ENCODE data around the gene PAPSS1.

DNA sequence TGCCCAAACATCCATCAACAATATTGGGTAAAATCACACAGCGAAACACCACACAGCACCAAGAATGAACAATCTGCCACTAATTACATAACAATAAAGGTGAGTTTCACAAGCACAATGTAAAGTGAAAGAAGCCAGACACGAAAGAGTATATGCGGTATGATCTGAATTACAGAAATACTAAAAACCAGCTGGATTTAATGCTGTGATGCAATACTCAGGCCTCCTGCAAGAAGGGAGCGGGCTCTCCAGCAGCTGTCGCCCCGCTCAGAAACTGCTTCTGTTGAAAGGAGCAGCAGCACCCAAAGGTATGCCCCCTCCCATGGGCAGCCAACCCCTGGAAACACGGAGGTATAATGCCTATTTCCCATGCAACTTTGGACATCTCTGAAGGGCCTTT is 77.0 kb downstream of the PAPSS1 start:
- TF ChIP-seq CTCF (IDR thresholded peaks at IDR 0.05; ENCODE audit: poor library complexity, severe bottlenecking) (no peak), POLR2AphosphoS5 (IDR thresholded peaks at IDR 0.05) (no peak), EP300 (conservative IDR thresholded peaks at IDR 0.05; ENCODE audit: poor library complexity, severe bottlenecking) (no peak), RAD21 (conservative IDR thresholded peaks at IDR 0.05) (no peak), TAF1 (IDR thresholded peaks at IDR 0.05; ENCODE audit: low read depth) (no peak), MXI1 (conservative IDR thresholded peaks at IDR 0.05; ENCODE audit: poor library complexity, severe bottlenecking) (no peak), SMC3 (conservative IDR thresholded peaks at IDR 0.05; ENCODE audit: poor library complexity) (no peak)
- TF ChIP-seq, protein P1, sequence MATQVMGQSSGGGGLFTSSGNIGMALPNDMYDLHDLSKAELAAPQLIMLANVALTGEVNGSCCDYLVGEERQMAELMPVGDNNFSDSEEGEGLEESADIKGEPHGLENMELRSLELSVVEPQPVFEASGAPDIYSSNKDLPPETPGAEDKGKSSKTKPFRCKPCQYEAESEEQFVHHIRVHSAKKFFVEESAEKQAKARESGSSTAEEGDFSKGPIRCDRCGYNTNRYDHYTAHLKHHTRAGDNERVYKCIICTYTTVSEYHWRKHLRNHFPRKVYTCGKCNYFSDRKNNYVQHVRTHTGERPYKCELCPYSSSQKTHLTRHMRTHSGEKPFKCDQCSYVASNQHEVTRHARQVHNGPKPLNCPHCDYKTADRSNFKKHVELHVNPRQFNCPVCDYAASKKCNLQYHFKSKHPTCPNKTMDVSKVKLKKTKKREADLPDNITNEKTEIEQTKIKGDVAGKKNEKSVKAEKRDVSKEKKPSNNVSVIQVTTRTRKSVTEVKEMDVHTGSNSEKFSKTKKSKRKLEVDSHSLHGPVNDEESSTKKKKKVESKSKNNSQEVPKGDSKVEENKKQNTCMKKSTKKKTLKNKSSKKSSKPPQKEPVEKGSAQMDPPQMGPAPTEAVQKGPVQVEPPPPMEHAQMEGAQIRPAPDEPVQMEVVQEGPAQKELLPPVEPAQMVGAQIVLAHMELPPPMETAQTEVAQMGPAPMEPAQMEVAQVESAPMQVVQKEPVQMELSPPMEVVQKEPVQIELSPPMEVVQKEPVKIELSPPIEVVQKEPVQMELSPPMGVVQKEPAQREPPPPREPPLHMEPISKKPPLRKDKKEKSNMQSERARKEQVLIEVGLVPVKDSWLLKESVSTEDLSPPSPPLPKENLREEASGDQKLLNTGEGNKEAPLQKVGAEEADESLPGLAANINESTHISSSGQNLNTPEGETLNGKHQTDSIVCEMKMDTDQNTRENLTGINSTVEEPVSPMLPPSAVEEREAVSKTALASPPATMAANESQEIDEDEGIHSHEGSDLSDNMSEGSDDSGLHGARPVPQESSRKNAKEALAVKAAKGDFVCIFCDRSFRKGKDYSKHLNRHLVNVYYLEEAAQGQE (IDR thresholded peaks at IDR 0.05; ENCODE audit: borderline replicate concordance) = no peak

Data from neural cell (in vitro differentiated cells).